ENCODE measurements around the gene SOX12. TPM values are rescaled to one million over a fixed set of nuclear protein-coding genes. Genes with fewer than 3 reads are reported as not detected.

The SOX12 gene
- total and polyA plus RNA-seq, 10 donors = 3.2 to 12.5 (median 7.0) TPM

DNA sequence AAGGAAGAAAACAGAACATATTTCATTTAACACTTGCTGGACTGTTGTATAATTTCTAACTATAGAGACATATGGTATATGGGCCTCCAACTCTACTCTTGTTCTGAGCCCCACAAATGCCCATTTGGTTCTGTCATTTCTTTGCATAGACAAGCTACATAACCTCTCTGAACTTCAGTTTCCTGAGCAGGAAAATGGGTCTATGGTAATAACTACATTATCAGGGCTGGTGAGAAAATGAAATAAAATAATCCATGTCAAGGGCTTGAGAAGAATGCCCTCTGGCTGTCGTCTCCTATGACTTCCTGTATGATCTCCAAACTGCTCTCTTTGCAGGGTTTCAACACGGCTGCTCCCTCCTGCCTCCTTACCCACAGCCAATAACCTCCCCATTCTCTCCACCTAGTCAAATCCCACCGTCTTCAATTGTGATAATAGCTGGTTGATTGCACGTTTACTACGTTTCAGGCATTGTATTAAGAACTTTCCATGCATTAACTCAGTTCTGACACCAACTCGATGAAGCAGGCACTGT lies 16.0 kb upstream of the SOX12 start:
- no peaks in the 10 kb centered on the region for H3K9me3 ChIP-seq
- WGBS, 5 donors = 10 to 22% (median 13%) methylated on average over 6 of the region's 6 CpGs
- no peaks in the 10 kb centered on the region for H3K27me3 ChIP-seq (replicated peaks in 1 of 7)
- peak overlapping the region in 5 of 8 donors; percentile 38 to 68 (median 44) for H3K4me3 ChIP-seq
- TF ChIP-seq POLR2AphosphoS5 (IDR thresholded peaks at IDR 0.05) (no peak), CTCF (IDR thresholded peaks at IDR 0.05 in 8 of 11, conservative IDR thresholded peaks at IDR 0.05 in 3 of 11) (peak in 1 of 11 experiments; percentile 12)
- peaks cover 5 to 27% (median 18%) of the 10 kb centered on the region in 6 donors for H3K4me1 ChIP-seq
- H3K36me3 ChIP-seq = no peaks in the 10 kb centered on the region
- peak overlapping the region; percentile 39 to 88 (median 80) for H3K27ac ChIP-seq
- DNase-seq = no peak
- intact Hi-C loops (cut with DNase I; ENCODE audit: low total_unique reads) = no loop called here

DNA sequence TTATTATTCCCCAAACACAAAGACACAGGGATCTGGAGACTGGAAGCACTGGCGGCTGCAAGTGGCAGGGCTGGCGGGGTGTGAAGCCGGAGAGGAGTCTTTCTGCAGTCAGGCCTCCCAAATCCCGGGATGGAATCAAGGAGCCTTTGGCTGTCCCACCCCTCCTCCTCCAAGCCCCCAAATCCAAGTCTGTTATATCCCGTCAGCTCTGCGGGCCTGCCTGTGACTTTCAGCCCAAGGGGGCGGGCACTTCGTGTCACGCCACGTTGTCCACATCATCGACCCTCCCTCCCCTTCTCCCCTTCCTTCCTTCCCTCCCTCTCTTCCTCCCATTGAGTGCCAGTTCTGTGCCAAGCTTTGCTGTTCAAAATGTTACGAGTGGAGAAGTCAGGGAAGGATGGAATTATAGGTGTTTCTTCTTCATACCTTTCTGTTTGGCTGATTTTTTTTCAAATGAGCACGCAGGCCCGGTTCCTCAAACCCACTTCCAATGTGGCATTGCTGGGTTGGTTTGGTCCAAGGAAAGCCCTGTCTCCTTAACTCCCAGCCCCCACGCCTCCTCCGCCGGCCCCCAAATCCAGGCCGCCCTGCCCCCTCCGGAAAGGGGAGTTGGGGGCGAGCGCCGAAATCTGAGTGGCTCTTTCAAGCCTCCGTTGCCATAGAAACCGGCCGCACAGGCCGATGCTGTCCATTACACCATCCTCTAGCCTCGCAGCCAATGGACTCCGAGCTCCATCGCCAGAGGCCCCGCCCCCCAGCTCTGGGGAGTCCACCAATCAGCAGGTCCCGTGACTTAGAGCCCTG lies 15.3 kb upstream of the SOX12 start:
- Histone ChIP-seq H3K36me3 (no peaks in the 10 kb centered on the region), H3K4me3 (peak overlapping the region in 7 of 8 donors; percentile 31 to 68 (median 44)), H3K27me3 (replicated peaks in 1 of 7) (no peaks in the 10 kb centered on the region), H3K4me1 (peaks cover 5 to 27% (median 18%) of the 10 kb centered on the region in 6 donors), H3K9me3 (no peaks in the 10 kb centered on the region), H3K27ac (peak overlapping the region; percentile 39 to 88 (median 80))
- TF ChIP-seq POLR2AphosphoS5 (IDR thresholded peaks at IDR 0.05) = peak in 2 of 3 donors; percentile 52 to 80
- no peak for TF ChIP-seq POLR2A (IDR thresholded peaks at IDR 0.05)
- no peak for TF ChIP-seq CTCF (IDR thresholded peaks at IDR 0.05 in 8 of 11, conservative IDR thresholded peaks at IDR 0.05 in 3 of 11)
- WGBS, 5 donors = 6 to 11% (median 9%) methylated on average over 31 of the region's 31 CpGs
- intact Hi-C loops (cut with DNase I; ENCODE audit: low total_unique reads) = no loop called here
- DNase-seq = peak; percentile 94

DNA sequence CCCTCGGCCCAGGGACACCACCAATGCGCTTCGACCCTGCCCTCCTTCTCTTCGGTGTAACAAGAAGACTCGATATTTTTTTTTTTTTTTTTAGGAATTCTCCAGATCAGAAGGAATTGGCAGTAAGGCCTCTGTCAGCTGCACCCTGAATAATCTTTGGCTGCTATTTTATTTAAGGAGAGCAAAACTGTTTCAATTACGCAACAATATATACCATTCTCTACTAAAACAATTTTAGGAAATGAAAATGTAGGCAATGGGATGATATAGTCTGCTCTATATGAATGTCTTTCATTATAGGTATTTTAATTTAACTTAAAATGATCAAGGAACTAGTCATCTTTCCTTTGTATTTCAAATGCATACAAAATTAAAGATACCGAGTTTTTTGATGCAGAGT lies 14.7 kb upstream of the SOX12 start:
- WGBS, 5 donors = 9 to 15% (median 12%) methylated on average over 7 of the region's 7 CpGs
- intact Hi-C loops (cut with DNase I; ENCODE audit: low total_unique reads) = no loop called here
- peak overlapping the region in 6 of 8 donors; percentile 78 to 88 (median 80) for H3K27ac ChIP-seq

More for the DNA sequence above, 14.7 kb upstream of the SOX12 start:
- no peak for DNase-seq
- Histone ChIP-seq H3K36me3 (no peaks in the 10 kb centered on the region), H3K9me3 (no peaks in the 10 kb centered on the region), H3K27me3 (replicated peaks in 1 of 7) (no peaks in the 10 kb centered on the region), H3K4me1 (peaks cover 5 to 27% (median 18%) of the 10 kb centered on the region in 6 donors), H3K4me3 (peak overlapping the region in 7 of 8 donors; percentile 31 to 68 (median 44))
- no peak for TF ChIP-seq POLR2AphosphoS5 (IDR thresholded peaks at IDR 0.05)
- TF ChIP-seq POLR2A (IDR thresholded peaks at IDR 0.05) = no peak
- TF ChIP-seq CTCF (IDR thresholded peaks at IDR 0.05 in 8 of 11, conservative IDR thresholded peaks at IDR 0.05 in 3 of 11) = no peak

Measured in spleen (tissue), 11 donors.